HepG2 (cell line): Measurements from ENCODE around the gene GALP.
"Not testable (repeated sequence)": the region's sequence is repeated elsewhere in the genome, so short reads cannot be mapped to it uniquely, and the experiment has no call there.

ENCODE experiments used
- CTCF ChIP-seq: sonication (generic); formaldehyde crosslinking; IDR thresholded peaks from 2 replicates; pipeline ENCODE4 v1.5.0; 2020; ENCODE audit warnings: mild to moderate bottlenecking, missing genetic modification reagents, moderate library complexity
- TAF1 ChIP-seq: sonication (generic); formaldehyde crosslinking; IDR thresholded peaks from 2 replicates; pipeline ENCODE4 v1.4.0; 2020; ENCODE audit warnings: missing genetic modification reagents
- ZNF572 ChIP-seq: sonication (generic); formaldehyde crosslinking; IDR thresholded peaks from 2 replicates; pipeline ENCODE4 v1.5.1; 2020; ENCODE audit warnings: mild to moderate bottlenecking, missing genetic modification reagents
- ZNF724P ChIP-seq: sonication (generic); formaldehyde crosslinking; IDR thresholded peaks from 2 replicates; pipeline ENCODE4 v1.8.0; 2022; ENCODE audit warnings: missing genetic modification reagents, borderline replicate concordance

GRCh38 chr19:56207581-56207980 lies 31.8 kb downstream of the GALP start:
- TF ChIP-seq ZNF724P (CRISPR knock-in tag); CTCF (CRISPR knock-in tag); TAF1 (CRISPR knock-in tag); ZNF572: not testable (repeated sequence)
